Smooth muscle cell of the pulmonary artery (primary cell): Measurements from ENCODE around the gene R3HDM2. TPM values are rescaled to one million over a fixed set of nuclear protein-coding genes. Genes with fewer than 3 reads are reported as not detected.

Experiments
- total RNA-seq: library from RNA; depleted of rRNA; stranded (reverse); fragments of >200 nt; gene quantifications from 2 replicates; pipeline ENCODE4 v1.2.3, GENCODE V29; 2014

R3HDM2 gene
- 27.4 and 33.8 TPM in 2 replicates for total RNA-seq

GRCh38 chr12:57430931-57431566 lies at the start of gene R3HDM2:
R3HDM2 (minus strand) TSS chr12:57431043; CDS start chr12:57310428, 120,615 bp downstream.

GRCh38 chr12:57479376-57480115 lies 48.7 kb upstream of the R3HDM2 start, which contains the start of gene ARHGAP9:
ARHGAP9 (minus strand) TSS chr12:57479866; CDS start chr12:57479406, 460 bp downstream.

GRCh38 chr12:57459750-57460467 lies 29.1 kb upstream of the R3HDM2 start, which contains the start of gene GLI1:
GLI1 (plus strand) TSS chr12:57459785; CDS start chr12:57463692, 3,907 bp downstream.

GRCh38 chr12:57454566-57455373 lies 23.9 kb upstream of the R3HDM2 start, which contains the start of gene INHBE:
INHBE (plus strand) TSS chr12:57455307; CDS start chr12:57455537, 230 bp downstream.

GRCh38 chr12:57434517-57435223 lies 3.8 kb upstream of the R3HDM2 start, which contains the start of gene INHBC:
INHBC (plus strand) TSS chr12:57434784; CDS start chr12:57434887, 103 bp downstream.

GRCh38 chr12:57250956-57251355 lies 179.9 kb downstream of the R3HDM2 start, which contains the start of gene STAC3:
STAC3 (minus strand) TSS chr12:57251187; CDS start chr12:57249636, 1,551 bp downstream.

GRCh38 chr12:57229634-57230380 lies 201.0 kb downstream of the R3HDM2 start, which contains the start of gene SHMT2:
SHMT2 (plus strand) TSS chr12:57229711; CDS start chr12:57229779, 68 bp downstream.

GRCh38 chr12:57216014-57216911 lies 214.6 kb downstream of the R3HDM2 start, which contains the start of gene NXPH4:
NXPH4 (plus strand) TSS chr12:57216794; CDS start chr12:57216970, 176 bp downstream.

Other genes starting within 250 kb of the R3HDM2 start
- gene NXPH4, start 214.2 kb downstream of the R3HDM2 start, total RNA-seq, result 28.2 and 49.1 TPM in 2 replicates
- 235 and 319 TPM in 2 replicates for gene SHMT2, start 201.3 kb downstream of the R3HDM2 start, total RNA-seq
- gene STAC3, start 179.9 kb downstream of the R3HDM2 start, total RNA-seq, result 0.26 and 0.33 TPM in 2 replicates
- gene INHBC, start 3.7 kb upstream of the R3HDM2 start, total RNA-seq, result not detected in 2 replicates
- 2.0 and 2.1 TPM in 2 replicates for gene INHBE, start 24.3 kb upstream of the R3HDM2 start, total RNA-seq
- 0.26 and 0.76 TPM in 2 replicates for gene GLI1, start 28.7 kb upstream of the R3HDM2 start, total RNA-seq
- 0.07 and 0.33 TPM in 2 replicates for gene ARHGAP9, start 48.8 kb upstream of the R3HDM2 start, total RNA-seq
- gene MARS1, start 57.0 kb upstream of the R3HDM2 start, total RNA-seq, result 137 and 193 TPM in 2 replicates
- gene DDIT3, start 89.5 kb upstream of the R3HDM2 start, total RNA-seq, result 42.5 and 66.2 TPM in 2 replicates
- gene MBD6, start 91.8 kb upstream of the R3HDM2 start, total RNA-seq, result 8.2 and 15.3 TPM in 2 replicates
- 99.9 and 100.0 TPM in 2 replicates for gene DCTN2, start 116.1 kb upstream of the R3HDM2 start, total RNA-seq
- gene KIF5A, start 119.0 kb upstream of the R3HDM2 start, total RNA-seq, result 0.98 and 2.1 TPM in 2 replicates
- 22.9 and 28.2 TPM in 2 replicates for gene PIP4K2C, start 160.1 kb upstream of the R3HDM2 start, total RNA-seq
- 15.6 and 24.3 TPM in 2 replicates for gene DTX3, start 173.8 kb upstream of the R3HDM2 start, total RNA-seq
- gene ARHGEF25, start 180.4 kb upstream of the R3HDM2 start, total RNA-seq, result 31.5 and 31.7 TPM in 2 replicates
- gene B4GALNT1, start 202.2 kb upstream of the R3HDM2 start, total RNA-seq, result 6.4 and 14.5 TPM in 2 replicates